Caco-2 (cell line): ENCODE measurements around the gene RPL22L1. TPM values are rescaled to one million over a fixed set of nuclear protein-coding genes. Genes with fewer than 3 reads are reported as not detected.
A peak's percentile ranks its signal among the peaks of the same experiment; 100 is the strongest.

Source experiments
- BruUV-seq: library from RNA; stranded (reverse); fragments of 400-500 nt; replicated peaks from 2 replicates; lab custom pipeline; 2021; lab: Mats Ljungman, UMichigan
- CTCF ChIA-PET: fragments of 300-600 bp; sonication (Branson Sonifier 250); formaldehyde crosslinking; loops from one replicate; lab custom pipeline; 2022; ENCODE audit warnings: antibody characterized with exemption; lab: Charles Lee
- POLR2A ChIA-PET: fragments of 300-600 bp; sonication (Branson Sonifier 250); formaldehyde crosslinking; loops from one replicate; lab custom pipeline; 2022; ENCODE audit warnings: antibody characterized with exemption; lab: Charles Lee
- DNase-seq, 2 experiments: peaks; one replicate each; pipeline versions ENCODE4 v3.0.0 to v3.0.0-alpha.2; 2020 to 2022
- H3K27me3 ChIP-seq: replicated peaks from 2 replicates; pipeline ENCODE4 v1.6.0; 2011; ENCODE audit warnings: low read length; ENCODE audit not compliant: control insufficient read depth, insufficient read depth
- H3K36me3 ChIP-seq: 2 replicates; pipeline ENCODE4 v1.5.1; 2011; ENCODE audit warnings: low read length; ENCODE audit not compliant: control insufficient read depth, insufficient read depth
- H3K4me1 ChIP-seq: fragments of 250-450 bp; sonication (Bioruptor Pico); 2 replicates; pipeline ENCODE4 v1.5.1; 2020; ENCODE audit warnings: mild to moderate bottlenecking
- H3K4me3 ChIP-seq: 2 replicates; pipeline ENCODE4 v1.5.1; 2011; ENCODE audit warnings: low read depth, mild to moderate bottlenecking, control low read depth, low read length
- H3K9me3 ChIP-seq: fragments of 250-450 bp; sonication (Bioruptor Pico); 2 replicates; pipeline ENCODE4 v1.5.1; 2020; ENCODE audit warnings: mild to moderate bottlenecking, moderate library complexity
- H3K27ac Mint-ChIP-seq: one replicate; pipeline ENCODE4 v1.8.0; 2022; ENCODE audit warnings: mixed read lengths; ENCODE audit not compliant: unreplicated experiment
- H3K27me3 Mint-ChIP-seq: one replicate; pipeline ENCODE4 v1.8.0; 2022; ENCODE audit warnings: mixed read lengths; ENCODE audit not compliant: insufficient read depth, unreplicated experiment
- H3K36me3 Mint-ChIP-seq: one replicate; pipeline ENCODE4 v1.8.0; 2022; ENCODE audit warnings: mild to moderate bottlenecking, mixed read lengths; ENCODE audit not compliant: insufficient read depth, unreplicated experiment
- H3K4me1 Mint-ChIP-seq: one replicate; pipeline ENCODE4 v1.8.0; 2022; ENCODE audit warnings: low read depth, mixed read lengths; ENCODE audit not compliant: unreplicated experiment
- H3K4me3 Mint-ChIP-seq: one replicate; pipeline ENCODE4 v1.8.0; 2022; ENCODE audit warnings: mild to moderate bottlenecking, moderate library complexity, mixed read lengths; ENCODE audit not compliant: unreplicated experiment
- H3K9me3 Mint-ChIP-seq: one replicate; pipeline ENCODE4 v1.8.0; 2022; ENCODE audit warnings: mixed read lengths; ENCODE audit not compliant: unreplicated experiment
- intact Hi-C: fragments of 100-400 bp; cut with micrococcal nuclease; formaldehyde crosslinking; loops from one replicate; pipeline ENCODE4 v1.10.0; 2022; ENCODE audit not compliant: unreplicated experiment
- total RNA-seq: library from RNA; stranded (reverse); gene quantifications from 2 replicates; pipeline ENCODE4 v1.2.3, GENCODE V29; 2022
- TF ChIP-seq, protein P1 (sequence below), 2 experiments: fragments of 200-600 bp in 1 of 2; IDR thresholded peaks; 1 replicate in 1 of 2; 2 replicates in 1 of 2; pipeline versions ENCODE4 v1.5.1 to v1.8.0; 2011 to 2022; ENCODE audit warnings: antibody characterized with exemption in 1 of 2, control low read depth in 1 of 2, inconsistent platforms in 1 of 2, low read depth in 1 of 2, low read length in 1 of 2, mild to moderate bottlenecking in 1 of 2, moderate library complexity in 1 of 2; ENCODE audit not compliant: insufficient read depth in 1 of 2, severe bottlenecking in 1 of 2, unreplicated experiment in 1 of 2

The RPL22L1 gene
- total RNA-seq, 1 experiment from 2014 or later, result 31.1 TPM

GRCh38 chr3:170909129-170909903 is 39.3 kb upstream of the RPL22L1 start:
- DNase-seq, result peak; percentile 55 to 57
- Histone ChIP-seq H3K4me1 (no peaks in the 10 kb centered on the region), H3K4me3 (peak overlapping the region; percentile 63), H3K9me3 (no peaks in the 10 kb centered on the region), H3K36me3 (no peaks in the 10 kb centered on the region), H3K27me3 (no peaks in the 10 kb centered on the region)
- Mint-ChIP-seq H3K4me1 (no peaks in the 10 kb centered on the region), H3K4me3 (peak overlapping the region; percentile 90), H3K36me3 (peaks cover 18% of the 10 kb centered on the region), H3K9me3 (no peaks in the 10 kb centered on the region), H3K27me3 (no peaks in the 10 kb centered on the region), H3K27ac (peak overlapping the region; percentile 75)
- intact Hi-C loops, result no loop called here
- TF ChIP-seq, protein P1, sequence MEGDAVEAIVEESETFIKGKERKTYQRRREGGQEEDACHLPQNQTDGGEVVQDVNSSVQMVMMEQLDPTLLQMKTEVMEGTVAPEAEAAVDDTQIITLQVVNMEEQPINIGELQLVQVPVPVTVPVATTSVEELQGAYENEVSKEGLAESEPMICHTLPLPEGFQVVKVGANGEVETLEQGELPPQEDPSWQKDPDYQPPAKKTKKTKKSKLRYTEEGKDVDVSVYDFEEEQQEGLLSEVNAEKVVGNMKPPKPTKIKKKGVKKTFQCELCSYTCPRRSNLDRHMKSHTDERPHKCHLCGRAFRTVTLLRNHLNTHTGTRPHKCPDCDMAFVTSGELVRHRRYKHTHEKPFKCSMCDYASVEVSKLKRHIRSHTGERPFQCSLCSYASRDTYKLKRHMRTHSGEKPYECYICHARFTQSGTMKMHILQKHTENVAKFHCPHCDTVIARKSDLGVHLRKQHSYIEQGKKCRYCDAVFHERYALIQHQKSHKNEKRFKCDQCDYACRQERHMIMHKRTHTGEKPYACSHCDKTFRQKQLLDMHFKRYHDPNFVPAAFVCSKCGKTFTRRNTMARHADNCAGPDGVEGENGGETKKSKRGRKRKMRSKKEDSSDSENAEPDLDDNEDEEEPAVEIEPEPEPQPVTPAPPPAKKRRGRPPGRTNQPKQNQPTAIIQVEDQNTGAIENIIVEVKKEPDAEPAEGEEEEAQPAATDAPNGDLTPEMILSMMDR (IDR thresholded peaks at IDR 0.05; ENCODE audit: insufficient read depth in 1 of 2, low read depth in 1 of 2, low read length in 1 of 2, severe bottlenecking in 1 of 2, unreplicated experiment in 1 of 2), result no peak
- ChIA-PET CTCF (no interaction called here), POLR2A (interaction anchor here (0.8 to 3.0 kb wide), 4 partner anchors 11 to 901 kb away, joined by 3 to 36 read pairs (median 3); partner anchors contain the start of genes PLD1 and RPL22L1)
- TSS peak; percentile 80 for BruUV-seq

DNA sequence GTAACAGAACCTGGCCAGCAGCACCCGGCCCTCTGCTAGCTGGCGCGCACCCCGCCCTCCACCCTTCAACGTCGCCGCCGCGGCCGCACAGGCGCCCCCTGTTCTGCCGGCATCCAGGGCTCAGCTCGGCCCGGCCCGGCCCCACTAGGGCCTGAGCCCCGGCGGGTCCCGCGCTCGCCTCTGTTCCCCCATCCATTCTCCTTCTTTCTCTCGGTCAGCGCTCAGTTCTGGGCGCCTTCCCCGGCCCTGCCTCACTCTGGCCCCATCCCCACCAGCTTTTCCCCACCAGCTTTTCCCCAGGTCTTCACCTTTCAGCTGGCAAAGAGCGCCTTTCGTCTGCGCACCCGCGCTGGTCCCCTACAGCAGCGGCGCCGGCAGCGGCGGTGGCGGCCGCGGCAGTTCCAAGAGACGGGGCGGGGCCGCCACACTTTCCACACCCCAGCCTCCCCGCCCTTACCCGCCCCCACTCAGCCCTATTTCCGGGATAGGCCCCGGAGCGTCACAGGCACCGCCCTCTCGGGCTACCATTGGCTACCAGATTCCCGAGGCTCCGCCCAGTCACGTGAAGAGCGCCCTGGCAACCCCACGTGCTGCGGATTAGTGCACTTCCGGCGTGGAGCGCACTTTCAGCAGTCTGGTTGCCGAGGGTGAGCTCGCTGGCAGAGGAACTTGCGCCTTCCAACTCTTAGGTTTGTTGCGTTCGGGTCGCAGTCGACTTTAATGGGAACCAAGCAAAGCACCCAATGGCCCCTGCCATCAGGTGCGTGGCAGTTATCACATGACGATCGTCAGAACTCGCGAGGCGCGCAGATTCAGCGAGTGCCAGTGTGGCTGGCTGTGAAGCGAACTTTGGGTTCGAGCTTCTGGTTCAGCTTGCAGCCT is 38.5 kb upstream of the RPL22L1 start, which contains the start of gene EIF5A2:
Gene EIF5A2, minus strand, starts transcription at position 403 of the 882 bp plus-strand sequence. CDS start 831 bp downstream, outside the sequence.
- H3K9me3 Mint-ChIP-seq, result no peaks in the 10 kb centered on the region
- DNase-seq, result peak; percentile 97 to 99
- POLR2A ChIA-PET, result interaction anchor here (0.7 to 3.0 kb wide), 5 partner anchors 11 to 902 kb away, joined by 3 to 36 read pairs (median 3); partner anchors contain the start of genes PLD1 and RPL22L1
- H3K27me3 ChIP-seq, result no peaks in the 10 kb centered on the region
- H3K27me3 Mint-ChIP-seq, result no peaks in the 10 kb centered on the region
- intact Hi-C loops, result loop anchor here (1.0 kb wide), 1 partner anchor 39 kb away; no protein-coding TSS in a partner anchor
- BruUV-seq, result no TSS peak
- H3K9me3 ChIP-seq, result no peaks in the 10 kb centered on the region
- no peaks in the 10 kb centered on the region for H3K36me3 ChIP-seq
- H3K4me1 ChIP-seq, result no peaks in the 10 kb centered on the region
- peak within 1 kb of the TSS; percentile 84 for H3K4me3 ChIP-seq
- no peaks in the 10 kb centered on the region for H3K4me1 Mint-ChIP-seq
- TF ChIP-seq, protein P1 (IDR thresholded peaks at IDR 0.05; ENCODE audit: insufficient read depth in 1 of 2, low read depth in 1 of 2, low read length in 1 of 2, severe bottlenecking in 1 of 2, unreplicated experiment in 1 of 2), result no peak
- H3K4me3 Mint-ChIP-seq, result peak within 1 kb of the TSS; percentile 90
- CTCF ChIA-PET, result no interaction called here
- peak within 1 kb of the TSS; percentile 75 for H3K27ac Mint-ChIP-seq
- peaks cover 18% of the 10 kb centered on the region for H3K36me3 Mint-ChIP-seq
